GM21723 (cell line): ENCODE measurements around the gene CSGALNACT2.
"Not testable (repeated sequence)": the region's sequence is repeated elsewhere in the genome, so short reads cannot be mapped to it uniquely, and the experiment has no call there.

Source experiments
- ATAC-seq: cut with Tn5 transposase; IDR thresholded peaks from one replicate; pipeline ENCODE4 v1.9.1; 2021; ENCODE audit warnings: mild to moderate bottlenecking, moderate library complexity; ENCODE audit not compliant: unreplicated experiment

The CSGALNACT2 gene

GRCh38 chr10:43136995-43137716 lies 1.1 kb upstream of the CSGALNACT2 start:
- no peak for ATAC-seq

GRCh38 chr10:43137717-43138020 lies 576 bp upstream of the CSGALNACT2 start:
- ATAC-seq: peak; percentile 29

GRCh38 chr10:43138757-43139241 lies 554 bp downstream of the CSGALNACT2 start:
- peak; percentile 41 for ATAC-seq

- ATAC-seq: no peak
These were observed 3.2 kb downstream of the CSGALNACT2 start for GRCh38 chr10:43141421-43141820.

GRCh38 chr10:43145311-43145710 lies 7.1 kb downstream of the CSGALNACT2 start:
- ATAC-seq: no peak

- ATAC-seq: not testable (repeated sequence)
These were observed 7.7 kb downstream of the CSGALNACT2 start for GRCh38 chr10:43145936-43146335.

GRCh38 chr10:43151371-43151770 lies 13.1 kb downstream of the CSGALNACT2 start:
- no peak for ATAC-seq

GRCh38 chr10:43153901-43154300 lies 15.7 kb downstream of the CSGALNACT2 start:
- no peak for ATAC-seq

GRCh38 chr10:43155221-43155620 lies 17.0 kb downstream of the CSGALNACT2 start:
- no peak for ATAC-seq

- no peak for ATAC-seq
These were observed 17.5 kb downstream of the CSGALNACT2 start for GRCh38 chr10:43155741-43156140.

- ATAC-seq: no peak
These were observed 18.5 kb downstream of the CSGALNACT2 start for GRCh38 chr10:43156590-43157341.

GRCh38 chr10:43158636-43159035 lies 20.4 kb downstream of the CSGALNACT2 start:
- ATAC-seq: no peak

- peak; percentile 66 for ATAC-seq
These were observed 22.0 kb downstream of the CSGALNACT2 start for GRCh38 chr10:43160046-43160920.

GRCh38 chr10:43160921-43161255 lies 22.6 kb downstream of the CSGALNACT2 start:
- ATAC-seq: peak; percentile 76

GRCh38 chr10:43162604-43163003 lies 24.4 kb downstream of the CSGALNACT2 start:
- no peak for ATAC-seq

GRCh38 chr10:43166207-43166879 lies 28.1 kb downstream of the CSGALNACT2 start:
- ATAC-seq: no peak

- peak; percentile 75 for ATAC-seq
These were observed 28.7 kb downstream of the CSGALNACT2 start for GRCh38 chr10:43166880-43167497.

GRCh38 chr10:43167498-43167889 lies 29.2 kb downstream of the CSGALNACT2 start:
- no peak for ATAC-seq

- no peak for ATAC-seq
These were observed 32.2 kb downstream of the CSGALNACT2 start for GRCh38 chr10:43170491-43170890.

GRCh38 chr10:43172645-43173044 lies 34.4 kb downstream of the CSGALNACT2 start:
- ATAC-seq: no peak
